ENCODE results near the gene ATXN1. TPM values are rescaled to one million over a fixed set of nuclear protein-coding genes. Genes with fewer than 3 reads are reported as not detected.

ATXN1 gene
- total RNA-seq, 2 donors from 2014 or later, result 56.4 to 103 TPM

- Mint-ChIP-seq H3K4me3 (no peak overlapping the region), H3K4me1 (ENCODE audit: low read depth in 2 of 2) (peaks cover 29 to 40% of the 10 kb centered on the region in 2 donors), H3K27me3 (no peaks in the 10 kb centered on the region), H3K27ac (no peak overlapping the region), H3K9me3 (no peaks in the 10 kb centered on the region), H3K36me3 (no peaks in the 10 kb centered on the region)
- DNase-seq (ENCODE audit: low spot score) (no peak), ATAC-seq (no peak)
Measured at GRCh38 chr6:16326531-16326930, 434.7 kb downstream of the ATXN1 start.

- ATAC-seq (no peak), DNase-seq (ENCODE audit: low spot score) (no peak)
- Mint-ChIP-seq H3K4me1 (ENCODE audit: low read depth in 2 of 2) (peaks cover 44 to 58% of the 10 kb centered on the region in 2 donors), H3K36me3 (no peaks in the 10 kb centered on the region), H3K27me3 (no peaks in the 10 kb centered on the region), H3K4me3 (no peak overlapping the region), H3K9me3 (no peaks in the 10 kb centered on the region), H3K27ac (peak overlapping the region; percentile 62 to 93)
Measured at GRCh38 chr6:16324606-16325225, 436.5 kb downstream of the ATXN1 start.

- Mint-ChIP-seq H3K4me3 (no peak overlapping the region), H3K27ac (peak overlapping the region; percentile 80 to 93), H3K27me3 (no peaks in the 10 kb centered on the region), H3K9me3 (no peaks in the 10 kb centered on the region), H3K36me3 (no peaks in the 10 kb centered on the region), H3K4me1 (ENCODE audit: low read depth in 2 of 2) (peaks cover 47 to 62% of the 10 kb centered on the region in 2 donors)
- DNase-seq (ENCODE audit: low spot score) (no peak), ATAC-seq (no peak)
Measured at GRCh38 chr6:16324184-16324583, 437.1 kb downstream of the ATXN1 start.

- peak overlapping the region; percentile 82 for H3K4me3 Mint-ChIP-seq
- peaks cover 60 to 76% of the 10 kb centered on the region in 2 donors for H3K4me1 Mint-ChIP-seq (ENCODE audit: low read depth in 2 of 2)
- H3K36me3 Mint-ChIP-seq, result no peaks in the 10 kb centered on the region
- peak overlapping the region; percentile 80 to 93 for H3K27ac Mint-ChIP-seq
- no peaks in the 10 kb centered on the region for H3K27me3 Mint-ChIP-seq
- peak; percentile 89 to 90 for ATAC-seq
- no peaks in the 10 kb centered on the region for H3K9me3 Mint-ChIP-seq
- DNase-seq (ENCODE audit: low spot score), result peak; percentile 90
Measured at GRCh38 chr6:16322666-16323312, 438.5 kb downstream of the ATXN1 start.

- Mint-ChIP-seq H3K36me3 (no peaks in the 10 kb centered on the region), H3K4me1 (ENCODE audit: low read depth in 2 of 2) (peaks cover 66 to 83% of the 10 kb centered on the region in 2 donors), H3K9me3 (no peaks in the 10 kb centered on the region), H3K4me3 (peak overlapping the region; percentile 82), H3K27me3 (no peaks in the 10 kb centered on the region), H3K27ac (peak overlapping the region; percentile 80 to 93)
- DNase-seq (ENCODE audit: low spot score) (no peak), ATAC-seq (no peak)
Measured at GRCh38 chr6:16321826-16322225, 439.4 kb downstream of the ATXN1 start.

GRCh38 chr6:16321341-16321710 lies 439.9 kb downstream of the ATXN1 start:
- peak overlapping the region; percentile 80 to 93 for H3K27ac Mint-ChIP-seq
- no peaks in the 10 kb centered on the region for H3K27me3 Mint-ChIP-seq
- H3K36me3 Mint-ChIP-seq, result no peaks in the 10 kb centered on the region
- DNase-seq (ENCODE audit: low spot score) (no peak), ATAC-seq (no peak)
- H3K9me3 Mint-ChIP-seq, result no peaks in the 10 kb centered on the region
- peak overlapping the region; percentile 85 for H3K4me3 Mint-ChIP-seq
- H3K4me1 Mint-ChIP-seq (ENCODE audit: low read depth in 2 of 2), result peaks cover 69 to 84% of the 10 kb centered on the region in 2 donors

- Mint-ChIP-seq H3K36me3 (no peaks in the 10 kb centered on the region), H3K27me3 (no peaks in the 10 kb centered on the region), H3K4me1 (ENCODE audit: low read depth in 2 of 2) (peaks cover 69 to 82% of the 10 kb centered on the region in 2 donors), H3K9me3 (no peaks in the 10 kb centered on the region), H3K4me3 (peak overlapping the region; percentile 85), H3K27ac (peak overlapping the region; percentile 80 to 93)
- DNase-seq (ENCODE audit: low spot score), result no peak
- ATAC-seq, result no peak
Measured at GRCh38 chr6:16320533-16321340, 440.5 kb downstream of the ATXN1 start.

GRCh38 chr6:16319813-16320532 lies 441.3 kb downstream of the ATXN1 start:
- DNase-seq (ENCODE audit: low spot score), result peak; percentile 81
- no peaks in the 10 kb centered on the region for H3K36me3 Mint-ChIP-seq
- H3K4me3 Mint-ChIP-seq, result peak overlapping the region; percentile 85
- peak; percentile 69 to 71 for ATAC-seq
- H3K4me1 Mint-ChIP-seq (ENCODE audit: low read depth in 2 of 2), result peaks cover 65 to 74% of the 10 kb centered on the region in 2 donors
- no peaks in the 10 kb centered on the region for H3K9me3 Mint-ChIP-seq
- H3K27ac Mint-ChIP-seq, result peak overlapping the region; percentile 80 to 93
- H3K27me3 Mint-ChIP-seq, result no peaks in the 10 kb centered on the region

GRCh38 chr6:16318953-16319720 lies 442.1 kb downstream of the ATXN1 start:
- no peak for DNase-seq (ENCODE audit: low spot score)
- H3K9me3 Mint-ChIP-seq, result no peaks in the 10 kb centered on the region
- H3K36me3 Mint-ChIP-seq, result no peaks in the 10 kb centered on the region
- peak overlapping the region; percentile 80 to 93 for H3K27ac Mint-ChIP-seq
- H3K4me3 Mint-ChIP-seq, result peak overlapping the region; percentile 85
- ATAC-seq, result no peak
- no peaks in the 10 kb centered on the region for H3K27me3 Mint-ChIP-seq
- H3K4me1 Mint-ChIP-seq (ENCODE audit: low read depth in 2 of 2), result peaks cover 59 to 67% of the 10 kb centered on the region in 2 donors

- Mint-ChIP-seq H3K4me3 (peak overlapping the region; percentile 85), H3K36me3 (no peaks in the 10 kb centered on the region), H3K9me3 (no peaks in the 10 kb centered on the region), H3K4me1 (ENCODE audit: low read depth in 2 of 2) (peaks cover 57 to 63% of the 10 kb centered on the region in 2 donors), H3K27me3 (no peaks in the 10 kb centered on the region), H3K27ac (peak overlapping the region; percentile 80 to 93)
- peak in 1 of 2 donors; percentile 7 for ATAC-seq
- DNase-seq (ENCODE audit: low spot score), result no peak
Measured at GRCh38 chr6:16318538-16318937, 442.7 kb downstream of the ATXN1 start.

GRCh38 chr6:16316741-16317251 lies 444.5 kb downstream of the ATXN1 start:
- Mint-ChIP-seq H3K27ac (peak overlapping the region; percentile 80 to 93), H3K27me3 (no peaks in the 10 kb centered on the region), H3K9me3 (no peaks in the 10 kb centered on the region), H3K4me1 (ENCODE audit: low read depth in 2 of 2) (peaks cover 42 to 46% of the 10 kb centered on the region in 2 donors), H3K36me3 (no peaks in the 10 kb centered on the region), H3K4me3 (no peak overlapping the region)
- DNase-seq (ENCODE audit: low spot score) (no peak), ATAC-seq (no peak)

GRCh38 chr6:16314296-16314695 lies 447.0 kb downstream of the ATXN1 start:
- ATAC-seq, result no peak
- no peak for DNase-seq (ENCODE audit: low spot score)
- no peaks in the 10 kb centered on the region for H3K27me3 Mint-ChIP-seq
- no peak overlapping the region for H3K4me3 Mint-ChIP-seq
- H3K4me1 Mint-ChIP-seq (ENCODE audit: low read depth in 2 of 2), result peaks cover 23% of the 10 kb centered on the region in 2 donors
- no peak overlapping the region for H3K27ac Mint-ChIP-seq
- H3K36me3 Mint-ChIP-seq, result no peaks in the 10 kb centered on the region
- H3K9me3 Mint-ChIP-seq, result no peaks in the 10 kb centered on the region

GRCh38 chr6:16313732-16314131 lies 447.5 kb downstream of the ATXN1 start:
- H3K9me3 Mint-ChIP-seq, result no peaks in the 10 kb centered on the region
- DNase-seq (ENCODE audit: low spot score) (no peak), ATAC-seq (no peak)
- H3K27me3 Mint-ChIP-seq, result no peaks in the 10 kb centered on the region
- H3K27ac Mint-ChIP-seq, result no peak overlapping the region
- H3K4me3 Mint-ChIP-seq, result no peak overlapping the region
- H3K36me3 Mint-ChIP-seq, result no peaks in the 10 kb centered on the region
- peaks cover 17% of the 10 kb centered on the region in 2 donors for H3K4me1 Mint-ChIP-seq (ENCODE audit: low read depth in 2 of 2)

Data from natural killer cell treated with Interleukin-12 subunit alpha and Interleukin-12 subunit beta and Interleukin-15 and Interleukin-18, amount 100 ng/mL, for 72 hours (primary cell).